GM12872 (cell line): ENCODE results near the gene CACNA1D.

Experiments
- TF ChIP-seq, protein P1 (sequence below): IDR thresholded peaks from 3 replicates; pipeline ENCODE4 v1.5.1; 2011; ENCODE audit warnings: low read depth, mild to moderate bottlenecking, low read length, moderate library complexity; ENCODE audit not compliant: insufficient read depth

Gene CACNA1D

GRCh38 chr3:53618524-53618906 lies 124.1 kb downstream of the CACNA1D start:
- TF ChIP-seq, protein P1, sequence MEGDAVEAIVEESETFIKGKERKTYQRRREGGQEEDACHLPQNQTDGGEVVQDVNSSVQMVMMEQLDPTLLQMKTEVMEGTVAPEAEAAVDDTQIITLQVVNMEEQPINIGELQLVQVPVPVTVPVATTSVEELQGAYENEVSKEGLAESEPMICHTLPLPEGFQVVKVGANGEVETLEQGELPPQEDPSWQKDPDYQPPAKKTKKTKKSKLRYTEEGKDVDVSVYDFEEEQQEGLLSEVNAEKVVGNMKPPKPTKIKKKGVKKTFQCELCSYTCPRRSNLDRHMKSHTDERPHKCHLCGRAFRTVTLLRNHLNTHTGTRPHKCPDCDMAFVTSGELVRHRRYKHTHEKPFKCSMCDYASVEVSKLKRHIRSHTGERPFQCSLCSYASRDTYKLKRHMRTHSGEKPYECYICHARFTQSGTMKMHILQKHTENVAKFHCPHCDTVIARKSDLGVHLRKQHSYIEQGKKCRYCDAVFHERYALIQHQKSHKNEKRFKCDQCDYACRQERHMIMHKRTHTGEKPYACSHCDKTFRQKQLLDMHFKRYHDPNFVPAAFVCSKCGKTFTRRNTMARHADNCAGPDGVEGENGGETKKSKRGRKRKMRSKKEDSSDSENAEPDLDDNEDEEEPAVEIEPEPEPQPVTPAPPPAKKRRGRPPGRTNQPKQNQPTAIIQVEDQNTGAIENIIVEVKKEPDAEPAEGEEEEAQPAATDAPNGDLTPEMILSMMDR = no peak

DNA sequence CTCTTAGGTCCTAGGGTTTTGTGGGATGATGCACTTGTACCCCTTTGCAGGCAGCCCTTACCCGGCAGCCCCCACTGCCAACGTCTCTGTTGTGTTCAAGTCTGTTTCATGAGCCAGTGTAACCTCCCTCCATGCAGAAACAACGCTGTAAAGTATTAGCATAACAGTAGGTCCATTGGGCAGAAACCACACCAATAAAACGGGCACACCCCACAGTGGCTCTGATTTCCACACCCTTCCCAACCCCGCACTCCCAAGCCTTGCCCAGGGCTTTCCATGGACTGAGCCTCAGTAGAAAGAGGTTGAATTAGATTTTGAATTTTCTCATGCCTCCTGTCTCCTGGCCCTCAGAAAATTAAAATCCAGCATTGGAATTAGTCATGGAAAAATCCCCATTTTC lies 124.5 kb downstream of the CACNA1D start:
- TF ChIP-seq, protein P1 = no peak

GRCh38 chr3:53624061-53624857 lies 129.8 kb downstream of the CACNA1D start:
- TF ChIP-seq, protein P1 = no peak

DNA sequence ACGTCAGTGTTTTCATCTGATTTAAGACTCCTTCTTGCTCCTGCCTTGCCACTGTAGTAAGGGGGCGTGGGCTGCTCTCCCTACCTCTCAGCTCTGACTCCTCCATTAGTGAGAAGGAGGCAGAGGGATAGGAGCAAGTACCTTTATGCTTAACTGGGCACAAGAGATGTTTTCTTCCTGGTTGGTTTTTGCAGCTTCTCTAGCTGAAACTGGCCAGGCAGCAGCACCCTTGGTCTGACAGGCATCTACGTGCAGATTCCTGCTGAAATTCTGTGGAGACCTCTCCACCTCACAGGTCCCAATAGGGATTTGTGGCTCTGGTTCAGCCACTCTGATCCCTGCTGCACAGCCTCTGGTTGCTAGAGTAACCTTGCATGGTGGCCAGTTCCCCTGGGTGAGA lies 132.5 kb downstream of the CACNA1D start:
- TF ChIP-seq, protein P1 = no peak

DNA sequence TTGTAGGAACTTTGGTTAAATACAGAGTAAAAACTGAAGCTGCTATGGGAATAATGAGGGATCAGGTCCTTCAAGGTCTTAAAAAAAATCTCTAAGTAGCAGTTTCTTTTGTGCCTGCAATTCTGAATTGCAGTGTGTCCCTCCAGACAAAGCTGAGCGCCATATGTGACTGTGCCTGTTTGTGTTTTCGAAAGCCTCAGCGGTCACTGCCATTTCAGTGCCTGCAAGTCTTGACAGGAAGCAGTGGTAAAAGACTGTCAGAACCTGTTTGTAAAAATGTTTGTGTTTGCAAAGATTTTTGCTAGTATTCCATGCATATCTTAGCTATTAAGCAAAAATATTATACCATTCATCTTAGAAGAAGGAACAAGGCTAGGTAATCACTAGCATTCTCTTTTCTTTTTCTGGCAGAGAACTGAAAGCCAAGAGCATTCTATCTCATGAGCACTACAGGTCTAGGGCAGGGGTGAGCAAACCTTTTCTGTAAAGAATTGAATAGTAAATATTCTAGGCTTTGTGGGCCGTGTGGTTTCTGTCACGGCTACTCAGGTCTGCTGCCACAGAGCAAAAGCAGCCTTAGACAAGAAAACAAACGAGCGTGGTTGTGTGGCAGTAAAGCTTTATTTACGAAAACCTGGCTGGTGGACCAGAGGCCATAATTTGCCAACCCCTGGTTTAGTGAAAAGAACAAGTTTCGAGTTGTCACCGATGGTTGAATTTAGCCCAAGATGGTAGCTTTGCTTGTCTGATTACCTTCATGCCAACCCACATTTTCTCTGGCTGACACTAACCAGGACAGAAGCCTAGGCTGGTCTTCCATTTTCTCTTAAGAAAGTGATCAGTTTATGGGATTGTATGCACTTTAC lies 134.4 kb downstream of the CACNA1D start:
- TF ChIP-seq, protein P1 = no peak

DNA sequence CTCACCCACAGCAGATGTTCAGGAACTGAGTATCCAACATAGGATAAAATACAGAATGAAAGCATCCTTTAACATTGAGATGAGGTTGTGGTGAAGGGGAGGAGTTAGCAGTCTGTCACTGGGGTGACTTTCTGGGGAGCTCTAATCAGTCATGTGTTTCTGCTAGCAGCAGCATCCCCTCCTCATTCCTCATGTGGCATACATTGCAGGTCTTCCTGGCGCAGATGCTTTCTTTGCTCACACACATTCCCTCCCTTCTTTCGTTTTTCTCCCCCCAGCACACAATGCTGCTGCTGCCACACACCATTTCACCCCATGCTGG lies 135.0 kb downstream of the CACNA1D start:
- TF ChIP-seq, protein P1 = no peak

DNA sequence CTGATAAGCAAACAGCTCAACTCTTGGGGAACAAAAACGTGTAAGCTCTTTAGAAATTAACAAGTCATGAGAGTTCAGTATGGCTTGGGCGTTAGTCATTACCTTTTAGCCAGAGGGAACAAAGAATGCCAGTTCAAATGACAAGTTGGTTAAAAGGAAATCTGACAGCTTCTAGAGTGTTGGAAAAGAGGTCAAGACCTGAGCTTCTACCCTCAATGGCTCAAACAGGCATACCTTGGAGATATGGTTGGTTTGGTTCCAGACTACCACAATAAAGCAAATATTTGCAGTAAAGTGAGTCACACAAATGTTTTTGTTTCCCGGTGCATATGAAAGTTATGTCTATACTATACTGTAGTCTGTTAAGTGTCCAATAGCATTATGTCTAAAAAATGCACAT lies 136.1 kb downstream of the CACNA1D start:
- TF ChIP-seq, protein P1 = no peak
